Glutamatergic neuron (in vitro differentiated cells): ENCODE data around the gene SFXN1. TPM values are rescaled to one million over a fixed set of nuclear protein-coding genes. Genes with fewer than 3 reads are reported as not detected.

Experiments
- DNase-seq: peaks from one replicate; pipeline ENCODE4 v3.0.0; 2022
- H3K27ac Mint-ChIP-seq: one replicate; pipeline ENCODE4 v1.8.0; 2020; ENCODE audit warnings: mild to moderate bottlenecking, mixed read lengths, inconsistent platforms; ENCODE audit not compliant: unreplicated experiment
- H3K27me3 Mint-ChIP-seq: one replicate; pipeline ENCODE4 v1.8.0; 2020; ENCODE audit warnings: mild to moderate bottlenecking, moderate library complexity, mixed read lengths, inconsistent platforms; ENCODE audit not compliant: unreplicated experiment
- H3K36me3 Mint-ChIP-seq: one replicate; pipeline ENCODE4 v1.8.0; 2020; ENCODE audit warnings: mild to moderate bottlenecking, mixed read lengths, inconsistent platforms; ENCODE audit not compliant: unreplicated experiment
- H3K4me1 Mint-ChIP-seq: one replicate; pipeline ENCODE4 v1.8.0; 2020; ENCODE audit warnings: mild to moderate bottlenecking, low read depth, mixed read lengths, inconsistent platforms; ENCODE audit not compliant: unreplicated experiment
- H3K4me3 Mint-ChIP-seq: one replicate; pipeline ENCODE4 v1.8.0; 2020; ENCODE audit warnings: mild to moderate bottlenecking, mixed read lengths, inconsistent platforms; ENCODE audit not compliant: unreplicated experiment
- H3K9me3 Mint-ChIP-seq: one replicate; pipeline ENCODE4 v1.8.0; 2020; ENCODE audit warnings: mild to moderate bottlenecking, moderate library complexity, mixed read lengths, inconsistent platforms; ENCODE audit not compliant: unreplicated experiment
- CTCF ChIP-seq: fragments of 200-600 bp; sonication (generic); IDR thresholded peaks from one replicate; pipeline ENCODE4 v1.5.0; 2021; ENCODE audit not compliant: partially characterized antibody, unreplicated experiment
- total RNA-seq: library from RNA; stranded (reverse); fragmentation: NEBNext Ultra II Directional; extraction: Animal tissue kit (Norgen Biotek cat#: 25700); gene quantifications from one replicate; pipeline ENCODE4 v1.2.1, GENCODE V29; 2021; ENCODE audit not compliant: unreplicated experiment

SFXN1 gene
- total RNA-seq, 1 donor from 2014 or later: 67.7 TPM

- DNase-seq: no peak
- Mint-ChIP-seq H3K4me3 (no peak overlapping the region), H3K27me3 (peaks cover 6% of the 10 kb centered on the region), H3K36me3 (peaks cover 2% of the 10 kb centered on the region), H3K27ac (no peak overlapping the region), H3K4me1 (no peaks in the 10 kb centered on the region), H3K9me3 (peaks cover 2% of the 10 kb centered on the region)
- no peak for TF ChIP-seq CTCF
These were observed 96.9 kb downstream of the SFXN1 start for GRCh38 chr5:175575301-175575700.

- no peak for TF ChIP-seq CTCF
- Mint-ChIP-seq H3K4me3 (no peak overlapping the region), H3K36me3 (no peaks in the 10 kb centered on the region), H3K27ac (no peak overlapping the region), H3K27me3 (peaks cover 6% of the 10 kb centered on the region), H3K9me3 (peaks cover 2% of the 10 kb centered on the region), H3K4me1 (no peaks in the 10 kb centered on the region)
- DNase-seq: no peak
These were observed 97.7 kb downstream of the SFXN1 start for GRCh38 chr5:175576096-175576495.

- Mint-ChIP-seq H3K36me3 (no peaks in the 10 kb centered on the region), H3K27ac (no peak overlapping the region), H3K27me3 (peaks cover 6% of the 10 kb centered on the region), H3K4me3 (no peak overlapping the region), H3K9me3 (peaks cover 2% of the 10 kb centered on the region), H3K4me1 (no peaks in the 10 kb centered on the region)
- no peak for DNase-seq
- TF ChIP-seq CTCF: no peak
These were observed 98.2 kb downstream of the SFXN1 start for GRCh38 chr5:175576591-175576990.

Other genes starting within 250 kb of the SFXN1 start
- gene DRD1, start 34.4 kb upstream of the SFXN1 start, total RNA-seq: not detected
- not detected for gene HRH2, start 179.5 kb downstream of the SFXN1 start, total RNA-seq